ENCODE results near the gene C11orf52.

GRCh38 chr11:111957663-111958444 is 39.1 kb downstream of the C11orf52 start:
- TF ChIP-seq POLR2A (IDR thresholded peaks at IDR 0.05; ENCODE audit: low read depth, low read length) (no peak), POLR2AphosphoS5 (IDR thresholded peaks at IDR 0.05; ENCODE audit: low read depth, low read length) (no peak), PAX5 (IDR thresholded peaks at IDR 0.05; ENCODE audit: insufficient read depth, low read length, severe bottlenecking) (no peak), SPI1 (IDR thresholded peaks at IDR 0.05; ENCODE audit: low read depth, low read length) (no peak), TAF1 (IDR thresholded peaks at IDR 0.05; ENCODE audit: low read depth, low read length) (no peak)
